LNCAP (cell line): ENCODE data around the gene ITGA7.

Experiments used
- TF ChIP-seq, protein P1 (sequence below): fragments of 450-650 bp; IDR thresholded peaks from 2 replicates; pipeline ENCODE4 v1.5.1; 2017; ENCODE audit warnings: mild to moderate bottlenecking

Gene ITGA7

DNA sequence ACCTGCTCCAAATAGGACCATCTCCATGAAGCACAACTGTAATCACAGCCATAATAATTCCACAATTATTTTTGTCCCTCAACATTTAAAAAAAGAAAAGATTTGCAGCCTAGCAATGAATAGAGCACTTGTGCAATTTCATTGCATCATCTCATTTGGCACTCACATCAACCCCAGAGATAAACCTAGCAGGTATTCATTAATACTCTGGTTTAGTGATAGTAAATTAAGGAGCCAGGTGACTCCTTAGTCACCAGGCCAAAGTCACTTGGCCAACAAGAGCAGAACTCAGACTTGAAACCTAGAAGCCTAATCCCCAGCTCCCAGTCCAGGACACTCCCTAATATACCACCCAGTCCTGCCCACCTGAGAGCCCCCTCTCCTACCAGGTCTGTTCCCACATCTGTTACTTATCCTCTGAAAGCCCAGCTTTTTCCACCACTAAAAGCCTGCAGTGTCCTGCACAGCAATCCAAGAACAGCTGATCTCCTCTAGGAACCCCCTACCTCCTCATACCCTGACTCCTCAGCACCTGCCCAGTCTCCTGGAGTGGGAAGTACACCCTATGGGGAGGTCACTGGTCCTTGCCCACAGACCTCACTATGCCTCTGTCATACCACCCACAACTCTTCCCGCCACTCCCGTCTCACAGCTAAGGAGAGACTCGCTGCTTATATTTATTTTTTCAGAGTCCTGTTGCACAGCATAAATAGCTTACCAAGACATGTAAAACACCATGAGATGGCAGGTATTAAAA, 48.9 kb downstream of the ITGA7 start:
- TF ChIP-seq, protein P1, sequence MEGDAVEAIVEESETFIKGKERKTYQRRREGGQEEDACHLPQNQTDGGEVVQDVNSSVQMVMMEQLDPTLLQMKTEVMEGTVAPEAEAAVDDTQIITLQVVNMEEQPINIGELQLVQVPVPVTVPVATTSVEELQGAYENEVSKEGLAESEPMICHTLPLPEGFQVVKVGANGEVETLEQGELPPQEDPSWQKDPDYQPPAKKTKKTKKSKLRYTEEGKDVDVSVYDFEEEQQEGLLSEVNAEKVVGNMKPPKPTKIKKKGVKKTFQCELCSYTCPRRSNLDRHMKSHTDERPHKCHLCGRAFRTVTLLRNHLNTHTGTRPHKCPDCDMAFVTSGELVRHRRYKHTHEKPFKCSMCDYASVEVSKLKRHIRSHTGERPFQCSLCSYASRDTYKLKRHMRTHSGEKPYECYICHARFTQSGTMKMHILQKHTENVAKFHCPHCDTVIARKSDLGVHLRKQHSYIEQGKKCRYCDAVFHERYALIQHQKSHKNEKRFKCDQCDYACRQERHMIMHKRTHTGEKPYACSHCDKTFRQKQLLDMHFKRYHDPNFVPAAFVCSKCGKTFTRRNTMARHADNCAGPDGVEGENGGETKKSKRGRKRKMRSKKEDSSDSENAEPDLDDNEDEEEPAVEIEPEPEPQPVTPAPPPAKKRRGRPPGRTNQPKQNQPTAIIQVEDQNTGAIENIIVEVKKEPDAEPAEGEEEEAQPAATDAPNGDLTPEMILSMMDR: no peak

DNA sequence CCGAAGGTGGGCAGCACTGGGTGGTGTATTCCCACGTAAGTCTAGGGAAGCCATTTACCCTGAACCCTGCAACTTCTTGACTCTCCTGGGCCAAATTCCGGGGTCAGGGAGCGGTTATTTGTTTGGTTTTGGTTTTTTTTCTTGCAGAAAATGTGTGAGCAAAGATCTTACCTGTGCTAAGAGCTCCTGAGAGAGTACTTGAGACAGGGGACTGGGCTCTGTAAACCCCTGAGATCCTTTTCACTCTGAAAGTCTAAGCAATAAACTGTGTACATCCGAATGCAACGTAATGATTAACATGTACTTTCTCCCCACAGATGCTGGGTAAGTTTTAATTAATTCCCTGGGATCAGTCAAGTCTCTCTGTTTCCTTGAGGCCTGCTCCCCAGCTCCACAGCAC, 49.5 kb downstream of the ITGA7 start:
- TF ChIP-seq, protein P1: no peak

DNA sequence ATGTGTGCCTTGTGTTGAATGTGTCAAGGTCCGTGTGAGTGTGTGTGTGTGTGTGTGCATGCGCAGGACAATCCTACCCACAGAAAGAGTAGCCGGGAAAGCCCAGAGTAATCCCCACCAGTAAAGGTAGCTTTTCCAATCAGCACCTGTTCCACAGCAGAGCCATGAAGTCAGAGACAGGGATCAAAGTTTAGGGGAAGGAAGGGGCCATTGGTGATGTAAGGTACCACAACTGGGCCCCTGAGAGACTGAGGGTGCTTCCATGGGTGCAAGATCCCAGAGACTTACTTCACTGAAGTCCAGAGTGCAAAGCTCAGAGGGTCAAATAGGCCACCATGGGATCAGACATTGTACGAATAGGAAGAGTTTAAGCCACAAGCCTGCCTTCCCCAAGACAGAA, 50.5 kb downstream of the ITGA7 start:
- TF ChIP-seq, protein P1: no peak

DNA sequence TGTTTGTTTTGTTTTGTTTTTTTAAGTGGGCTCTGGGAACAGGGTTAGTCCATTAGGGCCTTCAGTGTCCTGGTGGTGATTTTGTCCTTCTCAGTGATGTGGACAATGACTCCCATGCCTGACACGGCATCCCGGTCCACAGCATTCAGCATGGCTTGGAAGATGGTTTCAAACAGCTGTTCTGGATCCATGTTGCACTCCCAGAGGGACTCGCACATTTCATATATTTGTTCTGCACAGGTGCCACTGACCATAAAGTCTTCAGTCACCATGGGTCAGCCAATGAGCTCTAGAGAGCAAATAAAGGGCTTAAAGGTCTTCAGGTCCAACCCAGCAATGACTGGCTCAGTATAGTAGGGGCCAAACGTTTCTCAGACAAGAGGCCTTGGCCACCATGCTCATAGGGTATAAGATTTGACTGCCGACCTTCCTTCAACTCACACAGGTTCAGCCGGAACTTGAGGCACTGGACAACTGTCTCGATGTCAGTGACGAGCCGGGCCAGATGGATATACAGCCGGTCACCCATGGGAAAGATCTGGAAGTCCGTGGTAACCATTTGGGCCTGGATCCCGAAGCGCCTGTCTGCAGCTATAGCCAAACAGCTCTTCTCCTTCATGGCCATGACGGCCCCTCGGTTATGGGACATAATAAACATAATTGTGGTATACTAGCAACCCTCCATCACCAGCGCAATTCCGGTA, 53.0 kb downstream of the ITGA7 start:
- TF ChIP-seq, protein P1: no peak

DNA sequence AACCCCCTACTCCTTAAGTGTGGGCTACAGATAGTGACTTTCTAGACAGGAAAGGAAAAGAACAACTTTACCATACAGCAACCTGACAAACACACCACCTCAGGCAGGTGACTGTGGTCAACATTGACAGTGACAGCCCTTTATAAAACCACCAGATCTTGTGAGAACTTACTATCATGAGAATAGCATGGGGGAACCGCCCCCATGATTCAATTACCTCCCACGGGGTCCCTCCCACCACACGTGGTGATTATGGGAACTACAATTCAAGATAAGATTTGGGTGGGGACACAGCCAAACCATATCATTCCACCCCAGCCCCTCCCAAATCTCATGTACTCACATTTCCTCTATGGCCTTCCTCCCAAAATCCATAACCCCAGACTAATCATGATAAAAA, 54.7 kb downstream of the ITGA7 start:
- TF ChIP-seq, protein P1: no peak

DNA sequence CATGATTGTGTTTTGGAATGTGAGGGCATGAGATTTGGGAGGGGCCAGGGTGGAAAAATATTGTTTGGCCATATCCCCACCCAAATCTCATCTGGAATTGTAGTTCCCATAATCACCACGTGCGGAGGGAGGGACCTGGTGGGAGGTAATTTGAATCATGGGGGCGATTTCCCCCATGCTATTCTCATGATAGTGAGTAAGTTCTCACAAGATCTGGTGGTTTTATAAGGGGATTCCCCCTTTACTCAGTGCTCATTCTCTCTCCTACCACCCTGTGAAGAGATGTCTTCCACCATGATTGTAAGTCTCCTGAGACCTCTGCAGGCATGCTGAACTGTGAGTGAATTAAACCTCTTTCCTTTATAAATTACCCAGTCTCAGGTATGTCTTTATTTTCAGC, 55.4 kb downstream of the ITGA7 start:
- TF ChIP-seq, protein P1: no peak

DNA sequence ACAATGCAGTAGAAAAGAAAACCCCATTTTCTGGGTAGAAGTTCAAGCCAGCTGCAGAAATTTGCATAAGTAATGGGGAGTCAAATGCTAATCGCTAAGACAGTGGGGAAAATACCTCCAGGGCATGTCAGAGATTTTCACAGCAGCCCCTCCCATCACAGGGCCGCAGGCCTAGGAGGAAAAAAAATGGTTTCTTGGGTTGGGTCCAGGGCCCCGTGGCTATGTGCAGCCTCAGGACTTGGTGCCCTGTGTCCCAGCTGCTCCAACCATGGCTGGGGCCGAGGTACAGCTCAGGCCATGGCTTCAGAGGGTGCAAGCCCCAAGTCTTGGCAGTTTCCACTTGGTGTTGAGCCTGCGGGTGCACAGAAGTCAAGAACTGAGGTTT, 56.4 kb downstream of the ITGA7 start:
- TF ChIP-seq, protein P1: no peak
